Measurements from ENCODE around the gene FLT1.

The FLT1 gene

GRCh38 chr13:28251466-28251865, 243.5 kb downstream of the FLT1 start:
- TF ChIP-seq, protein P1, sequence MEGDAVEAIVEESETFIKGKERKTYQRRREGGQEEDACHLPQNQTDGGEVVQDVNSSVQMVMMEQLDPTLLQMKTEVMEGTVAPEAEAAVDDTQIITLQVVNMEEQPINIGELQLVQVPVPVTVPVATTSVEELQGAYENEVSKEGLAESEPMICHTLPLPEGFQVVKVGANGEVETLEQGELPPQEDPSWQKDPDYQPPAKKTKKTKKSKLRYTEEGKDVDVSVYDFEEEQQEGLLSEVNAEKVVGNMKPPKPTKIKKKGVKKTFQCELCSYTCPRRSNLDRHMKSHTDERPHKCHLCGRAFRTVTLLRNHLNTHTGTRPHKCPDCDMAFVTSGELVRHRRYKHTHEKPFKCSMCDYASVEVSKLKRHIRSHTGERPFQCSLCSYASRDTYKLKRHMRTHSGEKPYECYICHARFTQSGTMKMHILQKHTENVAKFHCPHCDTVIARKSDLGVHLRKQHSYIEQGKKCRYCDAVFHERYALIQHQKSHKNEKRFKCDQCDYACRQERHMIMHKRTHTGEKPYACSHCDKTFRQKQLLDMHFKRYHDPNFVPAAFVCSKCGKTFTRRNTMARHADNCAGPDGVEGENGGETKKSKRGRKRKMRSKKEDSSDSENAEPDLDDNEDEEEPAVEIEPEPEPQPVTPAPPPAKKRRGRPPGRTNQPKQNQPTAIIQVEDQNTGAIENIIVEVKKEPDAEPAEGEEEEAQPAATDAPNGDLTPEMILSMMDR (IDR thresholded peaks at IDR 0.05; ENCODE audit: low read depth, low read length) = no peak
- no peak overlapping the region for H3K4me3 ChIP-seq (replicated peaks in 1 of 2; ENCODE audit: low read depth in 2 of 2, low read length in 2 of 2)
- DNase-seq (ENCODE audit: low read depth in 2 of 2) = no peak

DNA sequence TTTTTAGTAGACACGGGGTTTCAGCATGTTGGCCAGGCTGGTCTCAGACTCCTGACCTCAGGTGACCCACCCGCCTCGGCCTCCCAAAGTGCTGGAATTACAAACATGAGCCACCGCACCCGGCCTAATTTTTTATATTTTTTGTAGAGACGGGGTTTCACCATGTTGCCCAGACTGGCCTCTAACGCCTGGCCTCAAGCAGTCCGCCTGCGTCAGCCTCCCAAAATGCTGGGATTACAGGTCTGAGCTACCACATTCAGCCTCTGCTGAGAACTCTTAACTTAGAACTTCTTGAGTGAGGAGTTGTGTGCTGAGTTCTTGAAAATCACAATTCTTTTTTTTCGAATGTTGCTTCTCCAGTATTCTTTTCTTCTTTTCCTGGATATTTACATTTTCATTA, 244.4 kb downstream of the FLT1 start:
- no peak for DNase-seq (ENCODE audit: low read depth in 2 of 2)
- H3K4me3 ChIP-seq (replicated peaks in 1 of 2; ENCODE audit: low read depth in 2 of 2, low read length in 2 of 2) = no peak overlapping the region
- TF ChIP-seq, protein P1 (IDR thresholded peaks at IDR 0.05; ENCODE audit: low read depth, low read length) = no peak

Data from cardiac fibroblast (primary cell).